Measurements from ENCODE around the gene SERPINE1.

SERPINE1 gene

GRCh38 chr7:101172854-101173751, 46.2 kb downstream of the SERPINE1 start:
- no peak for DNase-seq (ENCODE audit: low read depth)
- TF ChIP-seq, protein P1, sequence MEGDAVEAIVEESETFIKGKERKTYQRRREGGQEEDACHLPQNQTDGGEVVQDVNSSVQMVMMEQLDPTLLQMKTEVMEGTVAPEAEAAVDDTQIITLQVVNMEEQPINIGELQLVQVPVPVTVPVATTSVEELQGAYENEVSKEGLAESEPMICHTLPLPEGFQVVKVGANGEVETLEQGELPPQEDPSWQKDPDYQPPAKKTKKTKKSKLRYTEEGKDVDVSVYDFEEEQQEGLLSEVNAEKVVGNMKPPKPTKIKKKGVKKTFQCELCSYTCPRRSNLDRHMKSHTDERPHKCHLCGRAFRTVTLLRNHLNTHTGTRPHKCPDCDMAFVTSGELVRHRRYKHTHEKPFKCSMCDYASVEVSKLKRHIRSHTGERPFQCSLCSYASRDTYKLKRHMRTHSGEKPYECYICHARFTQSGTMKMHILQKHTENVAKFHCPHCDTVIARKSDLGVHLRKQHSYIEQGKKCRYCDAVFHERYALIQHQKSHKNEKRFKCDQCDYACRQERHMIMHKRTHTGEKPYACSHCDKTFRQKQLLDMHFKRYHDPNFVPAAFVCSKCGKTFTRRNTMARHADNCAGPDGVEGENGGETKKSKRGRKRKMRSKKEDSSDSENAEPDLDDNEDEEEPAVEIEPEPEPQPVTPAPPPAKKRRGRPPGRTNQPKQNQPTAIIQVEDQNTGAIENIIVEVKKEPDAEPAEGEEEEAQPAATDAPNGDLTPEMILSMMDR (IDR thresholded peaks at IDR 0.05; ENCODE audit: low read depth, low read length), result no peak
- no peak for TF ChIP-seq MYC (IDR thresholded peaks at IDR 0.05; ENCODE audit: low read depth, low read length)
- TF ChIP-seq, protein P2, sequence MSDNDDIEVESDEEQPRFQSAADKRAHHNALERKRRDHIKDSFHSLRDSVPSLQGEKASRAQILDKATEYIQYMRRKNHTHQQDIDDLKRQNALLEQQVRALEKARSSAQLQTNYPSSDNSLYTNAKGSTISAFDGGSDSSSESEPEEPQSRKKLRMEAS (IDR thresholded peaks at IDR 0.05; ENCODE audit: low read depth, low read length), result no peak
- no peak for TF ChIP-seq POLR2A (IDR thresholded peaks at IDR 0.05; ENCODE audit: extremely low read depth, insufficient read length)
- H3K4me3 ChIP-seq (ENCODE audit: low read depth, low read length), result no peak overlapping the region

GRCh38 chr7:101173752-101174244, 46.9 kb downstream of the SERPINE1 start:
- TF ChIP-seq POLR2A (IDR thresholded peaks at IDR 0.05; ENCODE audit: extremely low read depth, insufficient read length), result no peak
- no peak overlapping the region for H3K4me3 ChIP-seq (ENCODE audit: low read depth, low read length)
- peak; percentile 74 for DNase-seq (ENCODE audit: low read depth)

DNA sequence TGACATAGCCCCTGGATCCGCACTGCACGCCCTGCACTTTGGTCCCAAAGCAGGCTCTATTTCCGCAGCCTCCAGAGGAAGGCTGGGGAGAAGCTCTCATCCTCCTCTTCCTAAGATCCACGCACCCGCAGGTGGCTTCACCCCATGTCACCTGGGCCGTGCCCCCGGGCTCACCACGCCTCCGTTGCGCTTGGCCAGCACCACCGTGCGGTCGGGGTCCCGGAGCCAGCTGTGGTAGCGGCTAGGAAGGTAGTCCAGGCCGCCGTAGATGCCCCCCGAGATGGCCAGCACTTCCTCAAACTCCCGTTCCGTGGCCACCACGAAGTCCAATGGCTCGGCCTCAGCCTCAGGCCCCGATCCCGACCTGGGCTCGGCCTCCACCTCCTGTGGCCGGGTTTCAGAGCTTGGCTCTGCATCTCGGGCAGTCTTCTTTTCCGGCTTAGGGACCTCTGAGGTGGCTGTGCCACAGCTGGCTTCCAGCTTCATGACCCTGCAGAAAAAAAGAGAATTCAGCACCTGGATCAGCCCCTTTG, 47.5 kb downstream of the SERPINE1 start:
- no peak for DNase-seq (ENCODE audit: low read depth)
- no peak overlapping the region for H3K4me3 ChIP-seq (ENCODE audit: low read depth, low read length)
- TF ChIP-seq POLR2A (IDR thresholded peaks at IDR 0.05; ENCODE audit: extremely low read depth, insufficient read length), result no peak
- TF ChIP-seq, protein P2 (IDR thresholded peaks at IDR 0.05; ENCODE audit: low read depth, low read length), result no peak
- TF ChIP-seq, protein P1 (IDR thresholded peaks at IDR 0.05; ENCODE audit: low read depth, low read length), result no peak
- no peak for TF ChIP-seq MYC (IDR thresholded peaks at IDR 0.05; ENCODE audit: low read depth, low read length)

- TF ChIP-seq, protein P1 (IDR thresholded peaks at IDR 0.05; ENCODE audit: low read depth, low read length), result no peak
- no peak for TF ChIP-seq MYC (IDR thresholded peaks at IDR 0.05; ENCODE audit: low read depth, low read length)
- no peak for TF ChIP-seq POLR2A (IDR thresholded peaks at IDR 0.05; ENCODE audit: extremely low read depth, insufficient read length)
- no peak overlapping the region for H3K4me3 ChIP-seq (ENCODE audit: low read depth, low read length)
- DNase-seq (ENCODE audit: low read depth), result peak; percentile 2
Observed at GRCh38 chr7:101175664-101176063, 48.8 kb downstream of the SERPINE1 start.

DNA sequence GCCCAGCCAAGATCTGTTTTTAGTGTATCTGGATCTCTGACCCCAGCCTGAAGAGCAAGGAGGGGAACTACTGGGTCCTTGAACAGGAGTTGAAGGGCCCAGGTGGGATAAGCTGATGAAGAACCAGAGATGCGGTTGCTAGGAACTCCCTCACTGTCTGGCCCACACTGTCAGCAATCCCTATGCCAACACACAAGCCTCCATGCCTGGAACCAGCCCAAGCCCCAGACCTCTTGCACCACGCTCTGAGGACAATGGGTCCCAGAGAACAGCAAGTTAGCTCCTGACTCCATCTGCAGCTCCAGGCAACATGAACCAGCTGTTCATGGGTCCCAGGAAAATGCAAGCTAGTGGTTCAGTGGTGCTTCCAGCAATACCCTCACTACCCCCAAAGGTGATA, 50.7 kb downstream of the SERPINE1 start:
- no peak overlapping the region for H3K4me3 ChIP-seq (ENCODE audit: low read depth, low read length)
- no peak for TF ChIP-seq POLR2A (IDR thresholded peaks at IDR 0.05; ENCODE audit: extremely low read depth, insufficient read length)
- DNase-seq (ENCODE audit: low read depth), result peak; percentile 8

DNA sequence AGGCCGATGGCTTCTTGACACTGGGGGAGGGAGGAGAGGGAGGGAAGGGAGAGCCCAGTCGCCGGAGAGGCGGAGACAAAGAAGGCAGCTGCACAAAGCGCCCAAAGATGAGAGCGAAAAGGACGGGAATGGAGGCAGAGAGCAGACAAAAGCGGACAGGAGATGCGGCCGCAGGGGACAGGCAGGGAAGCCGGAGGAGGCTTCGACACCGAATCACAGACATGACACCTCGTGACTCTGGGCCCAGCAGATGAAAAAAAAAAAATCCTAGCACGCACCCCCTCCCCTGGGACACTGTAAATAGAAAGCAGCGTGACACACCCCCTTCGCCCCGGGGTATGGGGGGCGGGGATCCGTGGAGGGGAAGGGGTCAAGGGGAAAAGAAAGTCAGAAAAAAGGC, 52.2 kb downstream of the SERPINE1 start:
- TF ChIP-seq, protein P2 (IDR thresholded peaks at IDR 0.05; ENCODE audit: low read depth, low read length), result no peak
- TF ChIP-seq MYC (IDR thresholded peaks at IDR 0.05; ENCODE audit: low read depth, low read length) (no peak), POLR2A (IDR thresholded peaks at IDR 0.05; ENCODE audit: extremely low read depth, insufficient read length) (no peak)
- TF ChIP-seq, protein P1 (IDR thresholded peaks at IDR 0.05; ENCODE audit: low read depth, low read length), result no peak
- no peak overlapping the region for H3K4me3 ChIP-seq (ENCODE audit: low read depth, low read length)
- DNase-seq (ENCODE audit: low read depth), result peak; percentile 37
